Activated CD4-positive, alpha-beta T cell treated with anti-CD3 and anti-CD28 coated beads, Interleukin-2, amount 50 U/mL, for 16 hours (primary cell): ENCODE data around the gene RRAGB.

Experiments used
- DNase-seq: peaks from one replicate; pipeline ENCODE4 v3.0.0-alpha.2; 2020

The RRAGB gene

DNA sequence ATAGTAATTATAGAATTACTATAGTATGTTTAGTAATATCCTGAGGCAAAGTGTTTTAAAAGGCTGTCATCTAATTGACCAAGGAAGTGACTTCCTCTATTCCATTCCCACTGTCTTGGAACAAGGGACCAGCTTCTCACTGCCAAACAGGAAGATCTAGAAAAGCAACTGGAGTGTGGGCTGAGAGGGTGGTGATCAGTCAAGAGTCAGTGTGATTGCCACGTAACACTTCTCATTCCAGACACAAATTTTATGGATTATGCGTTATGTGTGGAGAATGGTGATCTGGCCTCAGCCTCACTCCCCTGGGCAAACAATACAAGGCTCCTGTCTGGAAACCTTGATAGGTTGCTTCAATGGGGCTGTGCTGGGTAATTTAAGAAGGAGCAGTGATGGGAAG is 60.0 kb downstream of the RRAGB start:
- DNase-seq, result no peak

DNA sequence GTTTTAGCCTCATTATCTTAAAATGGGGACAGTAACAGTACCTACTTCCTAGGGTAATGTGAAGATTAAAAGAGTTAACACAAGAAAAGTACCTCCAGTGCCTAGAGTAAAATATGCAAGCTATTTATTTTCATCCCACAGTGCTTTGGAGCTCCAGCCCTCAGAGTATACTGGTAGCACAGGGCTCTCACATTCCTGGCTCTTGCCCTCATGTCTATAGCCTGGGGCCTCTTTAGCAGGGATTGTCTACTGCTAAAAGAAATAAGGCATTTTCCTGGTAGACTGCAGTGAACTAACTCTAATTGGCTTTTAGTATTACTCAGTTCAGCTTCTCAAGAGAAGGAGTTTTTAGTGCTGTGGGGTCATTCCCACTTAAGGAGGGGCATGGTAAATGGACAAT is 60.8 kb downstream of the RRAGB start:
- DNase-seq, result no peak

DNA sequence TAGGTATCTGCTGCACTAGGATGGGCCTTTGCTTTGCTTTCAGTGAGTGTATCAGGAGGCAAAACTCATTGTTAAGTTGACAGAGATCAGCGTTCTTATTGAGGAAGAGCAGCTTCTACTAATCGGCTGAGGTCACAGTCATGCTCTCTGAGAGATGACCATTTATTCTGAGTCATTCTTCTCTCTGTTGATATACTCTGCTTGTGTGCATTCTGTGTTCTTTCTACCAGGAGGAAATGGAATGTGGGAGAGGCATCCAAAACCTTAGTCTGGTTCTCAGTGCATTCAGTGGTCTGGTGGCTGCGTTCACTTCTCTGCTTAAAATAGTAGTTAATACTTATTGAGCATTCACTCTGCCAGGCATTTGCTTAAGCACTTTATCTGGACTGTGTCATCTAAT is 66.2 kb downstream of the RRAGB start:
- no peak for DNase-seq

DNA sequence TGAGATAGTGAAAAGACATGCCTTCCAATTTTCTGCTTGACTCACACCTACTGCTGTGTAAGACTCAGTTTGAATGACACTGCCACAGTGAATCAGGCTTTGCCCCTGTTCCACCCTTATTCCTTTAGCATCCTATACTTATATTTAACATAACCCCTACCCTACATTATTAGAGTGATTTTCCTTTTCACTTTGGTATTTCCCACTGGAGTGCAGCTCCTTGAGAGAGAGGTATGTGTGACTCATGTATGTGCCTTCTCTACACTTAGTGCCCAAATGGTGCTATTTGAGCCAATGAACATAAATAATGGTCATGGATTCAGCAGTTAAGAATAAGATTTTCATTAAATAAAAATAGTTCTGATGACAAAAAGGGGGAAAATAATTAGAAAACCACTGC is 69.5 kb downstream of the RRAGB start:
- no peak for DNase-seq

DNA sequence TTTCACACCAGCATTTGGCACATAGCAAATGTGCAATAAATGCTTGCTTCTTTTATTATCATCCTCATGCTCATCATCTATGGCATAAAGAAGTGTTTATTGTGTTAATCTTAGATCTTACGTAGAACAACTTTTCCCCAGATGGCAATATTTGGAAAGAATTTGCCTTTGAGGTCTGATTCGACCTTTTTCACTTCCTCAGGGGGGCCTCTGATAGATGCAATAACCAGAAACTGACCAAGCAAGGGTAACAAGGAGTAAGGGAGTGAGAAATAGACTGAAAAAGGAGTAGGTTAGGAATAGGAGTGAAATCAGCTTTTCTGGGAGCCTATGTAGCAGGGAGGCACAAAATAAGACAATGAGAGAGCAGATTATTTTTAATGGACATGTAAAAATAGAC is 70.2 kb downstream of the RRAGB start:
- no peak for DNase-seq

DNA sequence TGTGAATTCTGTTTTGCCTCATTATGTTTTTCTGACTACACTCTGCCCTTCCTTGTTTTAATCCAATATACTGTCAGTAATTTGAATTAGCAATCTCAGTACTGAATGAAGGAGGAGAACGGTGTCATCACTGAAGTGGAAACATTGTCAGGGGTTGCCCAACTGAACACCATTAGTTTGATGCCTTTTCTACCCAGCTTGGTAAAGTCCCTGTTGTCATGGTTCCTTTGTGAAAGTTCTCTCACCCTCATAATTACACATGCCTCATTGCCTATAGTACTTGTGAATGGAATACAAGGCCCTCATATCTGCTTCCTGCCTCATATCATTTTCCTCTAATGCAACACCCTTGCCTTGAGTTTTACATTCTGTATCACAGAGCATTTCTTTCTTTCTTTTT is 76.9 kb downstream of the RRAGB start:
- DNase-seq, result peak; percentile 1

DNA sequence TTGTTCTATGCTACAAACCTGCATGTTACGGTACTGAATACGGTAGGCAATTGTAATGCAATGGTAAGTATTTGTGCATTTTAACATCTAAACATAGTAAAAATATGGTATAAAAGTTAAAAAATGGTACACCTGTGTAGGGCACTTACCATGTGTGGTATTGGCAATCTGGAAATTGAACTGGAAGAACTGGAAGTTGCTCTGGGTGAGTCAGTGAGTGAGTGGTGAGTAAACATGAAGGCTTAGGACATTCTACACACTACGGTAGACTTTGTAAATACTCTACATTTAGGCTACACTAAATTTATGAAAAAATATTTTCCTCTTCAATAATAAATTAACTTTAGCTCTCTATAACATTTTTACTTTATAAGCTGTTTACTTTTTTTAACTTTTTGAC is 78.9 kb downstream of the RRAGB start:
- DNase-seq, result no peak

DNA sequence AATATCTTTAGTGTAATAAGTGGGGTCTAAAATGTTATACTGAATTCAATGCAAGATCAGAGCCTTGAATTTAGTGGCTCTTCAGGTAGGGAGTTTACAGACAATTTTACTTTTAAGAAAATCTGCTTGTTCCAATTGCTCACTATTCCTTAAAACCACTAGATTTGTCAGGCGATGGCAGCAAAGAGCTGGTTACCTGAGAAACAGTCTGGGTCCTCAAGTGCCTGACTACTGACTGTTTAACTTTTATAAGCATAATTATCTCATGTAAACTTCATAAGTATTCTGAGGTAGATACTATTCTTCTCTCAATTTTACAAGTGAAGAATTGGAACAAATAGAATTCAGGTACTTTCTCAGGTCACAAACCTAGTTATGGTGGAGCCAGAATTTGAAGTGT is 84.3 kb downstream of the RRAGB start:
- no peak for DNase-seq
